Measurements from ENCODE around the gene NALF2. TPM values are rescaled to one million over a fixed set of nuclear protein-coding genes. Genes with fewer than 3 reads are reported as not detected.

NALF2 gene
- polyA plus RNA-seq, 3 donors from 2014 or later = not detected

- no peaks in the 10 kb centered on the region for H3K36me3 Mint-ChIP-seq
These were observed 37.8 kb downstream of the NALF2 start for GRCh38 chrX:69541956-69542355.

GRCh38 chrX:69543572-69543971, 39.4 kb downstream of the NALF2 start:
- no peak overlapping the region for H3K27ac Mint-ChIP-seq

More at GRCh38 chrX:69541956-69542355, 37.8 kb downstream of the NALF2 start:
- H3K27ac Mint-ChIP-seq = no peak overlapping the region
- H3K4me1 Mint-ChIP-seq = peaks cover 0 to 8% of the 10 kb centered on the region in 2 donors
- no peak overlapping the region for H3K4me3 Mint-ChIP-seq
- peaks cover 2 to 5% (median 4%) of the 10 kb centered on the region in 3 donors for H3K27me3 Mint-ChIP-seq (ENCODE audit: low read depth in 3 of 3)
- no peak for DNase-seq
- peaks cover 0 to 1% (median 0%) of the 10 kb centered on the region in 6 donors for H3K9me3 Mint-ChIP-seq

GRCh38 chrX:69546417-69546816, 42.3 kb downstream of the NALF2 start:
- Mint-ChIP-seq H3K4me1 (no peaks in the 10 kb centered on the region), H3K27me3 (ENCODE audit: low read depth in 3 of 3) (peaks cover 1 to 7% (median 1%) of the 10 kb centered on the region in 3 donors), H3K4me3 (no peak overlapping the region), H3K9me3 (peaks cover 0 to 3% (median 0%) of the 10 kb centered on the region in 6 donors), H3K27ac (no peak overlapping the region), H3K36me3 (no peaks in the 10 kb centered on the region)
- no peak for DNase-seq

More at GRCh38 chrX:69543572-69543971, 39.4 kb downstream of the NALF2 start:
- DNase-seq = no peak
- peaks cover 0 to 8% of the 10 kb centered on the region in 2 donors for H3K4me1 Mint-ChIP-seq
- no peak overlapping the region for H3K4me3 Mint-ChIP-seq
- H3K36me3 Mint-ChIP-seq = no peaks in the 10 kb centered on the region
- H3K27me3 Mint-ChIP-seq (ENCODE audit: low read depth in 3 of 3) = peaks cover 0 to 6% (median 3%) of the 10 kb centered on the region in 3 donors
- peaks cover 0 to 3% (median 0%) of the 10 kb centered on the region in 6 donors for H3K9me3 Mint-ChIP-seq

GRCh38 chrX:69546978-69547377, 42.9 kb downstream of the NALF2 start:
- Mint-ChIP-seq H3K4me1 (no peaks in the 10 kb centered on the region), H3K4me3 (no peak overlapping the region), H3K36me3 (no peaks in the 10 kb centered on the region), H3K9me3 (peaks cover 0 to 3% (median 0%) of the 10 kb centered on the region in 6 donors), H3K27ac (no peak overlapping the region), H3K27me3 (ENCODE audit: low read depth in 3 of 3) (peaks cover 1 to 7% (median 1%) of the 10 kb centered on the region in 3 donors)
- no peak for DNase-seq

GRCh38 chrX:69551421-69552009, 47.4 kb downstream of the NALF2 start:
- DNase-seq = no peak
- H3K36me3 Mint-ChIP-seq = no peaks in the 10 kb centered on the region
- no peak overlapping the region for H3K27ac Mint-ChIP-seq
- H3K27me3 Mint-ChIP-seq (ENCODE audit: low read depth in 3 of 3) = peaks cover 1 to 3% (median 2%) of the 10 kb centered on the region in 3 donors
- peaks cover 0 to 2% (median 0%) of the 10 kb centered on the region in 6 donors for H3K9me3 Mint-ChIP-seq
- no peaks in the 10 kb centered on the region for H3K4me1 Mint-ChIP-seq
- H3K4me3 Mint-ChIP-seq = no peak overlapping the region

- H3K27me3 Mint-ChIP-seq (ENCODE audit: low read depth in 3 of 3) = peaks cover 1 to 3% (median 2%) of the 10 kb centered on the region in 3 donors
- no peaks in the 10 kb centered on the region for H3K36me3 Mint-ChIP-seq
- no peak overlapping the region for H3K4me3 Mint-ChIP-seq
- no peaks in the 10 kb centered on the region for H3K4me1 Mint-ChIP-seq
- no peak for DNase-seq
- H3K27ac Mint-ChIP-seq = no peak overlapping the region
- peaks cover 0 to 2% (median 0%) of the 10 kb centered on the region in 6 donors for H3K9me3 Mint-ChIP-seq
These were observed 48.4 kb downstream of the NALF2 start for GRCh38 chrX:69552512-69552911.

Other genes starting within 250 kb of the NALF2 start
- not detected for gene EDA, start 111.8 kb downstream of the NALF2 start, polyA plus RNA-seq